ENCODE measurements around the gene PASD1.
A peak's percentile ranks its signal among the peaks of the same experiment; 100 is the strongest.
"Not testable (repeated sequence)": the region's sequence is repeated elsewhere in the genome, so short reads cannot be mapped to it uniquely, and the experiment has no call there.

PASD1 gene

DNA sequence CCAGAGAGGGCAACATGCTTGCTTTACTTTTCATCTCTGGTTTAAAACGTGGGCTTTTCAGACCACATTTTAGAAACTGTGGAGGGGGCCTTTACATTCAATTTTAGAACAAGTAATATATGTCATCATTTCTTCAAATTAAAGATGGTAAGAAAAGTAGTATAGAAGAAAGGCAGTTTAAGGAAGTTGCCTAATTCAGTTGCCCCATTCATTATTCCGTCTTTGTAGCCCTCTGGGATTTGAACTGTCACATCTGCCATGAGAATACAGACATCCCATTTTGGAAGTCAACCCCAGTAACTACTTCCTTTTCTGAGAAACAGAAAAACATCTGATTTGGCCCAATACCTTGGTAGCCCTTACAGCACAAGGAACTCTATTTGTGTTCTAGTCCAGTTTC is 61.2 kb downstream of the PASD1 start:
- DNase-seq (ENCODE audit: low read depth) = no peak

DNA sequence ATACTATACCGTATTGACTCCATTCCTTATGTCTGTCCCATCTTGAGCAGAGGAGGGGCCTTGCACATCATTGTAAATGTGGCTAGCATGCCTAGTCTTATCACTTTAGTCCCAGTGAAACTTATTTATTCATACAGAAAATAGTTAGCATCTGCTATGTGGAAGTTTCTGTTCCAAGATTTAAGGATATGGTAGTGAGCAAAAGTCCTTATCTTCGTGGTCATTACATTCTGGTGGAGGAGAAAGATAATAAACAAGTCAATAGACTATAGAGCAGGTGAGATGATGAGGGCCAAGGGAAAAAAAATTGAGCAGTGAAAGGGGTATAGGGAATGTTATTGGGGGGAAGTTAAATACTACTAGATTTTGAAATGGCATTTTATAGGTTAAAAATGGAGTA is 68.3 kb downstream of the PASD1 start:
- DNase-seq (ENCODE audit: low read depth) = no peak

DNA sequence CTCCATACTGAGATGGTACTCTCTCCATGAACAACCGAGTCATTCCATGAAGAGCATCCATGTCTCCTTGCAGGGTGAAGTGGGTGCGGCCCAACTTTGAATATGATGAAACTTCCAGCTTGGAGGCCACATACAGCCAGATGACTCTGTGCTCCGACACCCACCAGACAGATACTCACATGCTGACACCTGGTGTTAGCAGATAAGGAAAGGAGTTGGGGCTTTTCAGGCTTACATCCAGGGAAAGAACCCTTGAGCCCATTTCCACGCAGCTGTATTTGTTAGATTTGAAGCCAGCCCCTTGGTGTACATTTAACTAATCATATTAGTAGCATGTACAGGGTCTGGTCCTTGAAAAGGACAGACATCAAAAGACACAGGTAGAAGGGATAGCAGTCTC is 69.7 kb downstream of the PASD1 start:
- DNase-seq (ENCODE audit: low read depth) = no peak

DNA sequence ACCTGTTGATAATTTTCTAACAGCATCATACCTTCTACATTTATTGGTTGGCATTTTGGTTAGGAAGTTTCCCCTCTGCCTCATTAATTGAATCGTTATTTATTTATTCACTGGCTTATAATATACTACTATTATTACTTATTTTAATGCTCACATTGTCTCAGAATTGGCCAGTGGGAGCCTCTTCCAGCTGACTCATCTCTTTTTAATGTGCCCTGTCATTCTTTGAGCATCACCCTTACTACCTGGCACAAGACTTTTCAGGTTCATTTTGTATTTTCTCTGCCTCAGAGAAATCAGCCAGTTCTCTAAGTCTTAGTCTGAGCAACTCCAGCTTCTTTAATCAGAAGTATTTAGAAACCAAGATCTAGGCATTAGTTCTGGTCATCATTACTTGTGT is 71.5 kb downstream of the PASD1 start:
- DNase-seq (ENCODE audit: low read depth) = no peak

DNA sequence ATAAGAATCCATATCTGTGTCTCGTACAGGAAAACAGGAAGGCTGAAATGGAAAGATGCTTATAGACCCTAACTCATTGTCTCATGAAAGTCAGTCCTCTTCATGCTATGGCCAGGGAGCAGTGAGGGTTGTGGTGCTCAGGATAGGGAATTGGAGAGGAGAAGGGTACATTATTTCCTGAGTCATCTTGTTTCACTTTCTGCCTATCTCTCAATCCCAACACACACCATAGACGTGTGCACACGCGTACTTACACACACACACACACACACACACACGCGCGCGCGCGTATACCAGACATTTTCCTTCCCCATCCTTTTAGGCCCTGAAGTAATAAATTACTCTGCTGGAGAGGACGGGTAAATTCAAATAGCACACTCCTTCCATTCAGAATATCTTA is 78.1 kb downstream of the PASD1 start:
- DNase-seq (ENCODE audit: low read depth) = no peak

DNA sequence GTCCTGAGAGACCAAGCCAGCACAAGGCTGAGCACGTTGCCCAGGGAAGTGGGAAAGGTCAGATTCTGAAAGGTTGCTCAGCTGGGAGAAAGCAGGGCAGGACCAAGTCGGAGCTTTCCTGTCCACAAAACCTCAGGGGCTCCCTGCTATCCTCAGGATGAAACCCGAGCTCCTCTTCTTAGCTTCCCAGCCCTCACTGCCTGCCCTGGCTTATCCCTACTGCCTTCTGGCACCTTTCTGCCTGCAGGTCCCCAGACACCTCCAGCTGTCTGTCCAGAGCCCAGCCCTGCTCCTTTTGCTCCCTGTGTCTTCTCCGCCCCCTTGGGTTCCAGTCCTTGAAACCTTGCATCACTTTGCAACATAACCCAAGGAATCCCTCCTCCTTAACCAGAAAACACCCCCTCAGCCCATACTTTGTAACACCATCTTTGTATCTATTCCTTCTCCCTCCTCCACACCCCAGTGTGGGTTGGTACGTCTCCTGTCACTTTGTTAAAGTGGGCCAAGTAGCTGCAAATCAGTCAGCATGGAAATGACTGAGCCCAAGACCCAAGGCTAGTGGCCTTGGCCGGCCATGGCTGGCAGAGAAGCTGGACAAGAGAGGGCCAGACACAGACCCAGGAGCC is 111.8 kb downstream of the PASD1 start:
- no peak for DNase-seq (ENCODE audit: low read depth)

DNA sequence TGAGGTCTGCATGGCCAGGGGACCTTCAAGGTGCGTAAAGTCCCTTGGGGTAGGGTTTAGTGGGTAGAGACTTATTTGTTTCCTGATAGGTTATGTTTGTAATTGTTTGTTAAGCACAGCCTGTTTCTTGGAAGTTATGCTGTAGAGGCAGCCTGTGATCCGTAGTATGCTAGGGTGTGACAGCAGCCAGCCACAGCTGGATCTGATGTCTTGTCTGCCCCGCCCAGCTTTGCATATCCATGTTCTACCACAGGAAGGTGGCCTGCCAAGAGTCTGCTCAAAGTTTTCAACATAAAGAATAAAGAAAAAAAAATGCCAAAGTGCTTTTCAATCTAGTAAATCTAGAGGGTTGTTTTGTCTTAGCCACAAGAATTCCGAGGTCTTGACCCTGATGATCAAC is 112.7 kb downstream of the PASD1 start:
- no peak for DNase-seq (ENCODE audit: low read depth)

DNA sequence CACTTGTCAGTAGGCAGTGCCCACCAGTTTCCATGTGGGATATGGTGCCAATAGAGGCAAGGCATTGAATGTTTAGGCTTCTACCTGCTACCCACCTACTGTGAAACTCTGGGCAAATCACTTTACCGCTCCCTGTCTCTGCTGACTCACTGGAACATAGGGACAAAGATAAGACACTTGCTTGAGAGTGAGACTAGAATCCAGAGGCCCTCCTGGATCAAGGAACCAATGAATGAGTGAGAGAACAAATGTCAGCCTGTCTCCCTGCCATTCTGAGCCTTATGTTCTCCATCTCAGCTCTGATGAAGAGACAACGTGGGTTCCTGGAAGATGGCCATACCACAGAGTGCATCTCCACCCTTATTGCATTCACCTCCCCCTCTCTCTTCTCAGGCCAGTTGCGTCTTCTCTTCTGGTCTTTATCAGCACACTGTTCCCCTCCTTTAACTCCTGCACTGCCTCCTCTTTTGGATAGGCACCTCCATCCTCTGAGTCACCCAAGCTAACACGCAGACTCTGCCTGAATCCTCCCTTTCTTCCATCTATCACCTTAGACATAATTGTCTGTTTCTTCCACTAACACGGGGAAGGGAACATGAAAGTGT is 116.4 kb downstream of the PASD1 start:
- no peak for DNase-seq (ENCODE audit: low read depth)

DNA sequence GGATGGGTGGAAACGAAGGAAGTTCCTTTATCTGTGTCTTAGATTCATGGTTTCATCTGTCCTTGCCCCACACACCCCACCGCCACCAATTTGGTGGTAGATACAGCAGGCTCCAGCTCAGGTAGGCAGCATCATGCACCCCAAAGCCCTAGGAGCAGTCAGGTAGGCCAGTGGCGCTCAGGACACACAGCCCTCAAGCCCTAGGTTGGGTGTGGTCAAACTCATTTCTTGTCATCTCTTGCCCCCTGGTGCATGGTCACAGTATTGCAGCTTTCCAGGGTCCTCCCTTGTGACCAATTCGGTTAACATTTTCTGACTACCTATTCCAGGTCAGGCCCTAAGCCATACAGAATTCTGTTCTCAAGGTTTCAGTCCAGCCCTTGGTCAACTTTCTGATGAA is 117.3 kb downstream of the PASD1 start:
- DNase-seq (ENCODE audit: low read depth) = no peak

DNA sequence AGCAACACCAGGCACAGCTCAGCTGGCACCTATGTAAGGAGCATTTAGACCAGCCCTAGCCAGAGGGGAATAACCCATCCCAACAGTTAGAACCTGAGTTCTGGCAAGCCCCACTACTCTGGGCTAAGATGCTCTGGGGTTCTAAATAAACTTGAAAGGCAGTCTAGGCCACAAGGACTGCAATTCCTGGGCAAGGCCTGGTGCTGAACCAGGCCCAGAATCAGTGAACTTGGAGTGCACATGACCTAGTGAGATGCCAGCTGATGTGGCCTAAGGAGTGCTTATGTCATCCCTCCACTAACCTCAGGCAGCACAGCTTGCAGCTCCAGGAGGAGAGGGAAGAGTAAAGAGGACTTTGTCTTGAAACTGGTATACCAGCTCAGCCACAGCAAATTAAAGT is 124.2 kb downstream of the PASD1 start:
- DNase-seq (ENCODE audit: low read depth) = no peak

DNA sequence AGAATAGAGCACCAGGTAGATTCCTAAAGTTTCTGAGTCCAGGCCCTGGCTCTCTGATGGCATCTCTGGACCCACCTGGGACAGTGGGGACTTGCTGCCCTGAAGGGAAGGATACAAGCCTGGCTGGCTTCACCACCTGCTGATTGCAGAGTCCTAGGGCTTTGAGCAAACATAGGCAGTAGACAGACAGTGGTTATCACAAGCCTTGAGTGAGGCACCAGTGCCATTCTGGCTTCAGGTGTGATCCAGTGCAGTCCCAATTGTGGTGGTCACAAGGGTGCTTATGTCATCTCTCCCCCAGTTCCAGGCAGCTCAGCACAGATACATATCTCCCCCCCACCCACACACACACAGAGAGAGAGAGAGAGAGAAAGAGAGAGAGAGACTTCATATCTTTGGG is 125.2 kb downstream of the PASD1 start:
- no peak for DNase-seq (ENCODE audit: low read depth)

DNA sequence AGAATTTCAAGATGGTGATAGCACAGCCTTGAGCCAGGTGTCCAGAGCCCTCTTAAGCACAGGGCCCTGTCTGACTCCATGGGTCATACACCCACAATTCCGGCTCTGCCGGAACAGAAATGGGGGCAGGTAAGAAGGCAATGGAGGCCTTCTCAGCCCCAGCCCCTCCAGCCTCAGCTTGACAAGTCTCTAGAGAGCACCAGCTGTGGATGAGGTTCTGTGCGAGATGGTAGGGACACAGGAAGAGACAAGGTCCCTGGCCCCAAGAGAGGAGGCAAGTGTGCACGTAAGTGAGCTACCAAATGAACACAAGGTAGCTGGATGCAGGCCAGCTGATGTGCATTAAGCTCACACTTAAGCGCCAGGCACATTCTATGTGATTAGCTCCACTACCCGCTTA is 129.3 kb downstream of the PASD1 start:
- DNase-seq (ENCODE audit: low read depth) = no peak

DNA sequence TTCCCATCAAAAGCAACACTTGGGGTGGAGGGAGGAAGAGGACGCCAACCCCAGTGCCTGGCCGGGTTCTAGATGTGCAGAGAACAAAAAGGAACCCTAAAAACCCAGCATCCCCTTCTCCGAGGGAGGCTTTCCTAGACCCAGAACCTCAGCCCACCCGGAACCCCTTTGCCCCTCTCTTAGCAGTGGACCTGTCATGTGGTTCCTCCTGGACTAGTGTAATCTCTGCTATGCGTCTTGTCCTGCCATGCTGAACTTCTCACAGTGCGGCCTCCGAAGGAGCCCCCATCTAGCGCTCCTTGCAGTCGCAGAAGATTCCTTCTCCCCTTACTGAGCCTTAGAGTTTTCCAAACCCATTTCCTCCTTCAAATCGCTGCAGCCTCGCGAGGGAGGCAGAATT is 130.6 kb downstream of the PASD1 start:
- no peak for DNase-seq (ENCODE audit: low read depth)

DNA sequence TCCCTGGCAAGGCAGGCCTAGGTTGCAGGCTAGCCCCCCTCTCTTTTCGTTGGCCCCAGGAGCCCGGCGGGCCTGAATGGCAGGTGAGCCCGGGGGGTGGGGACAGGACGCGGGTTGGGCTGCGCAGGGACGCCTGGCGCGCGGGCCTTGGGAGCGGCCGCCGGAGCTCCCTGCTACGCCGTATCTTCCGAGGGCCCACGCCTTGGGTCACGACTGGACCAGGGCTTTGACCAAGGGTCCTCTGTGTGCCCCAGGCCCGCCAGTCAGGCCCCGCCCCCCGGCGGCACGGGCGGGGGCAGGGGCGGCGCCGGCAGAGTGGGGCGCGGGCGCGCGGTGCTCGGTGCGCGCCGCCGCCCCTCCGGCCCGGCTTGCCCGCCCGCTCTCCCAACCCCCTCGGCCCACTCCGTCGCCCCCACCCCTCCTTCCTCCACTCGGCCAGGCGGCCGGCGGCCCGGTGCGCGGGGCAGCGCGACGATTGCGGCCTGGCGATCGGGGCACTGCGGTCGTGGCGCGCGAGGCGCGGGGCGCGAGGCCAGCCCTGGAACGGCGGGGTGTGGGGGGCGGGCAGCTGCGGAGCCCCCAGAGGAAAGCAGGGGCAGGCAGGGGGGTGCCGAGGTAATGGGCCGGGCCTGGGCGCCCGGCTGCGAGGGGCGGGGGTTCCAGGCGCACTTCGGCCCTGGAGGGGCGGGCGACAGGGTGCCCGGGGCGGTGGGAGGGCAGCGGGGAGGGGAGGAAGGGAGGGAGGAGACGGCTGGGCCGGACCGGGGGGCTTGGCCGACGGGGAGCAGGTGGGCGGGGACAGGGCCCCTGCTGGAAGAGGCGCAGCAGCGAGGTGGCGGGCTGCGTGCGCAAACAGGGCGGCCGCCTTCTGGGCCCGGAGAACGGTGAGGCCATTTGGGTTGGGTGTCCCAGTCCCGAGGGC is 131.4 kb downstream of the PASD1 start, which contains the start of gene PRRG3:
TSS of gene PRRG3 (plus strand) at position 798 of the 922 bp plus-strand sequence. CDS start 3,357 bp downstream, outside the sequence.
- DNase-seq (ENCODE audit: low read depth) = no peak

DNA sequence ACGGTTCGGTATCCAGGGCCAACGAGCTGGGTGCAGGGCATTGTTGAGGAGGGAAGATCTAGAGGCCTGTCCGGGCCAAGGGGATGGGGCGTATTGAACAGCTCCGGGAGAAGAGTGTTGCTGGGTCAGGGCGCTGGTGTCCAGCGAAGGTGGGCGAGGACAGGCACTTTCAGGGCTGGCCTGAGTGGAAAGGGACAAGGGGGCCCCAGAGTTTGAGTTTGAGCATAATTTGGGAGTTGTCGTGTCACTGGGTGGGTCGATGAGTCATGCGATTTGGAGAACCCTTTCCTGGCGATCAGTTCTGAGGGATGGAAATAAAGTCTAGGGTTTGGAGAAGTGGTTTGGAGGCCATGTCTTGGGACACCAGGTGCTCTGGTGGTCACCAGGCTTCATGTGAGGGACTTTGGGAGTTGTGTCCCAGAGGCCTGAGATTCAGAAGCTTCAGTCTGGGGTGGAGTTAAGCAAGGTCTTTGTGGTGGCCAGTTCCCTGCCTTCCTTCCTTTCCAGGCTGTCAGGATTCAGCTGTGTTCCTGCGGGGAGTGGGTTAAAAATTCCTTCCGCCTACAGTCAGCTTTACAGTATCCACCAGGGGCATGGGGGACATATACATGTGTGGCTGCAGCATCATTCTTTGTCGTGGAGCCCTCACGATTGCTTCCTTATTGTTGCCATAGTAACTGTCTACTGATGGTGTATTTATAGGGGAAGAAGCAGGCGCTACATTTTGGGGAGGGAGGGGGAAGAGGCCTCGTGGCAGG is 132.3 kb downstream of the PASD1 start:
- DNase-seq (ENCODE audit: low read depth) = no peak

DNA sequence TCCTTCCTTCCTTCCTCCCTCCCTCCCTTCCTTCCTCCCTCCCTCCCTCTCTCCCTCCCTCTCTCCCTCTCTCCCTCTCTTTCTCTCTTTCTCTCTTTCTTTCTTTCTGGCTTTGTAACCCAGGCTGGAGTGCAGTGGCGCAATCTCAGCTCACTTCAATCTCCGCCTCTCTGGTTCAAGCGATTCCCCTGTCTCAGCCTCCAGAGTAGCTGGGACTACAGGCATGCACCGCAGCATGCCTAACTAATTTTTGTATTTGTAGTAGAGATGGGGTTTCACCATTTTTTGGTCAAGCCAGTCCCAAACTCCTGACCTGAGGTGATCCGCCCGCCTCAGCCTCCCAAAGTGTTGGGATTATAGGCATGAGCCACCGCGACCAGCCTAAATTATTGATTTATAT is 133.6 kb downstream of the PASD1 start:
- not testable (repeated sequence) for DNase-seq (ENCODE audit: low read depth)

DNA sequence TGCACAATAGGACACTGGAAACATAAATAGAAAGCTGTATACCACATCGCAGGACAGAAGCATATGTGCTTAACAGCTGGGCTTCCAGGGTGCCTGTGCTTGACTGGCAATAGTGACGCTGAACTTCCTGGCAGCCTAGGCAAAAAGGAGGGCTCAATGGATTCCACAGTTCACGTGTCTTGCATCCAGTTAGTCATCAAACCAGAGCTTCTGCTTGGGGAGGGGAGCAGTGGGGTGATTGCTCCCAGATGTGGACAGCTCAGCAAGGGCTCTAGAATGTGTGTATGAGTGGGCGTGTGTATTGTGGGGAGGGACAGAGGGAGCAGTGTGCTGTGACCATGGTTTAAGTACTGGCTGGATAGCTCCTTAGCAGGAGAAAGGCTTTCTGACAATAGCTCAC is 134.0 kb downstream of the PASD1 start:
- DNase-seq (ENCODE audit: low read depth) = peak; percentile 83

DNA sequence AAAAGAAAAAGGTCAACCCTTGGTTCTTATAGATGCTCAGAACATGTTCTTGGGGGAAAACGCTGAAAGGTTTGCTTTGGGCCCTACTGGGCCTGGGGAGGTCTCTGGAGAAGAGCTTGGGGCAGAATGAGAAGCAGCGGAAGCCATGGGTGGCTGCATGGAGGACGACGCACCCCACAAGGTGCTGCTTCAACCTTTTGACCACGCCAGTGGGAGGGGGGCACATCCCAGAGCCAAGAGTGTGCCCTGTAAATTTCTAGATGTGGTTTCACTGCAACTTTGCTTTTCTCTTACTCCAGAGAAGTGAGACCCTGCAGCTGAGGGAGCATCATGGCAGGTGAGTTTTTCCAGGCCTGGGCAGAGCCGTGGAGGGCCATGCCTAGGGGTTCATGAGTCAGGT is 135.0 kb downstream of the PASD1 start:
- no peak for DNase-seq (ENCODE audit: low read depth)

DNA sequence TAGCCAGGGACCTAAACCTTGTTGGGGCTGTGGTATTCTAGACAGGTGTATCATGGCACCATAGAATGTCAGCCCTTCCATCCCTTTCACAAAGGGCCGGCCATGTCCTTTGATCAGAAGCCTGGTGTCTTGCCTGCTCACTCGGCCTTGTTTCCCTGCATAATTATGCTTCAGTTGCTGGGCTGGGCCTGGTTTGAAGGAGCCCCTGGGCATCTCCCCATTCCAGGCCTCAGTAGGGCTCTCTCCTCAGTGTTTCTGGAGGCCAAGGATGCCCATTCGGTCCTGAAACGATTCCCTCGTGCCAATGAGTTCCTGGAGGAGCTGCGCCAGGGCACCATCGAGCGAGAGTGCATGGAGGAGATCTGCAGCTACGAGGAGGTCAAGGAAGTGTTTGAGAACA is 136.3 kb downstream of the PASD1 start:
- no peak for DNase-seq (ENCODE audit: low read depth)

DNA sequence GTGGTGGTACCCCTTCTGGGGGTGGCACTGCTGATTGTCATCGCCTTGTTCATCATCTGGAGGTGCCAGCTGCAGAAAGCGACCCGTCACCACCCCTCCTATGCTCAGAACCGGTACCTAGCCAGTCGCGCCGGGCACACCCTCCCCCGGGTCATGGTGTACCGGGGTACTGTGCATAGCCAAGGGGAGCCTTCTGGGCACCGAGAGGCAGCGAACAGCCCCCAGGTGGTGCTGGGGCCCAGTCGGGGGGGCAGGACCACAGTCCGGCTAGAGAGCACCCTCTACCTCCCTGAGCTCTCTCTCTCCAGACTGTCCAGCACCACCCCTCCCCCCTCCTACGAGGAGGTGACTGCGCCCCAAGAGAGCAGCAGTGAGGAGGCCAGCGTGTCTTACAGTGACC is 137.1 kb downstream of the PASD1 start:
- no peak for DNase-seq (ENCODE audit: low read depth)

DNA sequence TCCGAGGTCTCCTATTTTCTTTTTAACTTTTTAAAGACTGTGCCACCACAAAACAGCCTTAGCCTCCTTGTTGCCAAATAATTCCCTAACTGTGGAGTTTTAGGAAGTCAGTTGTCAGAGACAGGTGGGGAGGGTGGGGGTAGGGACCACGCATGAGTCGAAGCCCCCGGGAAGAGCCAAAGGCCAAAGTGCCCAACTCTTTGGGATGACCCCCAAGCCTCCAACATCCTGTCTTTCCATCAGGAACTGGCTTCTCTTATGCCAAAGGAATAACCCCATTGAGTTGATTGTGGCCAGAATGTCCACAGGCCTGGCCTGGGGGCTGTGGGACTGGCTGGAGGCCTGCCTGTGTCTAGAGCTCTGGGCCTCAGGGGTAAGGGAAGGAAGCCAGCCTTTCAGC is 137.6 kb downstream of the PASD1 start:
- no peak for DNase-seq (ENCODE audit: low read depth)

DNA sequence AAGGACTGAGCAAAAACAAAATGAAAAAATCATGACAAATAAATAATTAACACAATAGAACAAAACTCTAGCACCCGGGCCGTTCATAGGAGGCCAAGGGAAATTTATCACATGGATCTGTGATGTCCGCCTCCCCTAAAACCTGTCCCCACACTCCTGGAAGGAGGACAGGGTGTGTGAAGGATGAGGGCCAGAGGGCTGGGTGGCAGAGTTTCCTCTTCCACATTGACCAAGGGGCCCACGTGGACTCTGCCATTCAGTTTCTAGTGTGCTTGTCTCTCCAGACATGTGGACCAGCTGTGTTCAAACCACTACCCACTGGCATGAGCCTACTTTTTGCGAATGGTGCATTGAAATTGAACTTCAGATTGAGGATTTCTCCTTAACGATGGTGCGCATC is 138.1 kb downstream of the PASD1 start:
- DNase-seq (ENCODE audit: low read depth) = no peak
